Measurements from ENCODE around the gene SACS. TPM values are rescaled to one million over a fixed set of nuclear protein-coding genes. Genes with fewer than 3 reads are reported as not detected.

The SACS gene
- total and polyA plus RNA-seq, 2 of the 8 experiments (the other 6 are each of a cell fraction or from before 2014, with no cell fraction given), result 11.0 to 54.2 TPM

DNA sequence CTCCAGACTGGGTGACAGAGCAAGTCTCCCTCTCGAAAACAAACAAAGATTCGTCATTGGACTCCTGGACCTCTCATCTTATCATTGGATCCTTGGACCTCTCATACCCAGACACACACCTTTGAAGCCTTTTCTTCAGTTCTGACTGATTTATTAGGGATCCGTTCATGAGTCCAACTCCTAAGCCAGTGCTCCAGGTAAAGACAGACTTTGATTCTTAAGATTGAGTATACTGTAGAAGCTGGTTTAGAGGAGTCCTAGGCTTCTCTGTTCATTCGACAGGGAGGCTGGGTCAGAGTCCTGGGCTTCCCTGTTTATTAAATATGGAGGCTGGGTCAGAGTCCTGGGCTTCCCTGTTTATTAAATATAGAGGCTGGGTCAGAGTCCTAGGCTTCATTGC lies 38.7 kb downstream of the SACS start:
- Histone ChIP-seq H3K9ac (replicated peaks in 1 of 4; ENCODE audit: extremely low read depth in 1 of 4, low read depth in 3 of 4, low read length in 3 of 4) (no peak overlapping the region), H4K20me1 (replicated peaks in 1 of 2; ENCODE audit: control insufficient read depth in 1 of 2, insufficient read depth in 2 of 2, low read length in 2 of 2) (no peaks in the 10 kb centered on the region), H2BK5ac (ENCODE audit: low read depth, low read length) (no peak overlapping the region), H3K4me2 (ENCODE audit: insufficient read depth in 1 of 2, low read depth in 2 of 2, low read length in 2 of 2) (no peak overlapping the region), H3K79me1 (ENCODE audit: low read depth, low read length) (no peaks in the 10 kb centered on the region), H3K4me1 (replicated peaks in 1 of 4; ENCODE audit: control insufficient read depth in 3 of 4, insufficient read depth in 4 of 4, low read length in 3 of 4) (peaks cover 0 to 5% (median 1%) of the 10 kb centered on the region in 4 experiments; a peak in 3 of 7 replicates), H2BK20ac (ENCODE audit: low read length) (no peak overlapping the region), H4K5ac (ENCODE audit: insufficient read length, low read depth, low read length) (no peak overlapping the region), H2BK120ac (replicated peaks; ENCODE audit: low read depth, low read length) (no peak overlapping the region), H4K8ac (ENCODE audit: extremely low read depth, insufficient read depth, low read length) (no peak overlapping the region), H3K36me3 (ENCODE audit: control insufficient read depth in 2 of 4, insufficient read depth in 4 of 4, low read length in 3 of 4) (no peaks in the 10 kb centered on the region; a peak in 2 of 8 replicates), H3K79me2 (ENCODE audit: control insufficient read depth in 1 of 2, insufficient read depth in 2 of 2, low read length in 2 of 2) (no peaks in the 10 kb centered on the region; a peak in 1 of 4 replicates), H3K23ac (ENCODE audit: insufficient read length) (no peak overlapping the region), H3K27me3 (replicated peaks in 1 of 4; ENCODE audit: control insufficient read depth in 3 of 4, extremely low read depth in 1 of 4, insufficient read depth in 3 of 4, low read length in 3 of 4) (no peaks in the 10 kb centered on the region), H3K4ac (replicated peaks; ENCODE audit: insufficient read length, low read depth, low read length) (no peak overlapping the region), H3K23me2 (ENCODE audit: low read depth, low read length) (no peaks in the 10 kb centered on the region), H3K9me3 (ENCODE audit: insufficient read depth in 2 of 2, low read depth in 1 of 2, low read length in 1 of 2) (no peaks in the 10 kb centered on the region), H2BK12ac (ENCODE audit: low read depth, low read length) (no peak overlapping the region), H3K56ac (replicated peaks; ENCODE audit: insufficient read length, low read depth, low read length) (no peak overlapping the region), H2BK15ac (ENCODE audit: low read length) (no peak overlapping the region), H2AFZ (ENCODE audit: low read length) (no peak overlapping the region), H3K27ac (ENCODE audit: low read depth, low read length) (no peak overlapping the region), H2AK5ac (ENCODE audit: low read depth, low read length) (no peak overlapping the region), H4K91ac (replicated peaks; ENCODE audit: insufficient read length, low read length) (no peak overlapping the region), H3K4me3 (ENCODE audit: extremely low read depth in 1 of 4, insufficient read depth in 2 of 4, low read depth in 3 of 4, low read length in 4 of 4) (no peak overlapping the region), H3K18ac (ENCODE audit: extremely low read depth, low read length) (no peak overlapping the region), H3K14ac (ENCODE audit: insufficient read length) (no peak overlapping the region)
- ChIA-PET CTCF (ENCODE audit: partially characterized antibody) (no interaction called here), POLR2A (ENCODE audit: partially characterized antibody) (no interaction called here)
- FAIRE-seq, result no peak
- DNase-seq (ENCODE audit: low read depth in 1 of 2, low spot score in 2 of 2), result no peak
- TF ChIP-seq SP1 (IDR thresholded peaks at IDR 0.05; ENCODE audit: low read depth, low read length), result no peak
- no peak for TF ChIP-seq E2F6 (IDR thresholded peaks at IDR 0.05)
- no peak for TF ChIP-seq SP4 (IDR thresholded peaks at IDR 0.05; ENCODE audit: low read length)
- TF ChIP-seq, protein P1, sequence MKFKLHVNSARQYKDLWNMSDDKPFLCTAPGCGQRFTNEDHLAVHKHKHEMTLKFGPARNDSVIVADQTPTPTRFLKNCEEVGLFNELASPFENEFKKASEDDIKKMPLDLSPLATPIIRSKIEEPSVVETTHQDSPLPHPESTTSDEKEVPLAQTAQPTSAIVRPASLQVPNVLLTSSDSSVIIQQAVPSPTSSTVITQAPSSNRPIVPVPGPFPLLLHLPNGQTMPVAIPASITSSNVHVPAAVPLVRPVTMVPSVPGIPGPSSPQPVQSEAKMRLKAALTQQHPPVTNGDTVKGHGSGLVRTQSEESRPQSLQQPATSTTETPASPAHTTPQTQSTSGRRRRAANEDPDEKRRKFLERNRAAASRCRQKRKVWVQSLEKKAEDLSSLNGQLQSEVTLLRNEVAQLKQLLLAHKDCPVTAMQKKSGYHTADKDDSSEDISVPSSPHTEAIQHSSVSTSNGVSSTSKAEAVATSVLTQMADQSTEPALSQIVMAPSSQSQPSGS (IDR thresholded peaks at IDR 0.05; ENCODE audit: low read length), result no peak
- no peak for TF ChIP-seq CBX8 (IDR thresholded peaks at IDR 0.05; ENCODE audit: borderline replicate concordance, low read depth, low read length)
- no peak for TF ChIP-seq CTBP2 (IDR thresholded peaks at IDR 0.05; ENCODE audit: borderline replicate concordance, insufficient read depth, insufficient read length, low read length)
- TF ChIP-seq PHF8 (conservative IDR thresholded peaks at IDR 0.05; ENCODE audit: low read depth, low read length), result no peak
- TF ChIP-seq SIX5 (IDR thresholded peaks at IDR 0.05; ENCODE audit: low read depth, low read length), result no peak
- no peak for TF ChIP-seq EZH2 (IDR thresholded peaks at IDR 0.05; ENCODE audit: low read depth, low read length, severe bottlenecking)
- TF ChIP-seq ZNF274 (IDR thresholded peaks at IDR 0.05; ENCODE audit: borderline replicate concordance, extremely low read depth, low read length), result no peak
- no peak for TF ChIP-seq POLR2AphosphoS5 (IDR thresholded peaks at IDR 0.05; ENCODE audit: low read depth, low read length)
- TF ChIP-seq NANOG (IDR thresholded peaks at IDR 0.05; ENCODE audit: insufficient read depth, low read depth, low read length, poor library complexity, severe bottlenecking), result no peak
- 95% methylated on average over 4 of the region's 4 CpGs; no CpG with 5 or more reads in 1 of the 2 experiments for WGBS, 2 experiments (ENCODE audit: extremely low coverage in 1 of 2, insufficient coverage in 1 of 2, insufficient read length in 1 of 2, insufficient replicate concordance in 2 of 2, low coverage in 1 of 2, low lambda C conversion rate in 2 of 2, missing lambda C conversion rate in 1 of 2)

Measured in H1 (cell line).